GM19372 (cell line): ENCODE data around the gene HS6ST1.
"Not testable (repeated sequence)": the region's sequence is repeated elsewhere in the genome, so short reads cannot be mapped to it uniquely, and the experiment has no call there.

Experiments
- ATAC-seq: cut with Tn5 transposase; IDR thresholded peaks from one replicate; pipeline ENCODE4 v1.9.1; 2021; ENCODE audit warnings: mild to moderate bottlenecking, low read depth, moderate library complexity; ENCODE audit not compliant: unreplicated experiment

The HS6ST1 gene

GRCh38 chr2:128270672-128271596 lies 47.7 kb downstream of the HS6ST1 start:
- ATAC-seq = no peak

GRCh38 chr2:128269990-128270671 lies 48.5 kb downstream of the HS6ST1 start:
- no peak for ATAC-seq

DNA sequence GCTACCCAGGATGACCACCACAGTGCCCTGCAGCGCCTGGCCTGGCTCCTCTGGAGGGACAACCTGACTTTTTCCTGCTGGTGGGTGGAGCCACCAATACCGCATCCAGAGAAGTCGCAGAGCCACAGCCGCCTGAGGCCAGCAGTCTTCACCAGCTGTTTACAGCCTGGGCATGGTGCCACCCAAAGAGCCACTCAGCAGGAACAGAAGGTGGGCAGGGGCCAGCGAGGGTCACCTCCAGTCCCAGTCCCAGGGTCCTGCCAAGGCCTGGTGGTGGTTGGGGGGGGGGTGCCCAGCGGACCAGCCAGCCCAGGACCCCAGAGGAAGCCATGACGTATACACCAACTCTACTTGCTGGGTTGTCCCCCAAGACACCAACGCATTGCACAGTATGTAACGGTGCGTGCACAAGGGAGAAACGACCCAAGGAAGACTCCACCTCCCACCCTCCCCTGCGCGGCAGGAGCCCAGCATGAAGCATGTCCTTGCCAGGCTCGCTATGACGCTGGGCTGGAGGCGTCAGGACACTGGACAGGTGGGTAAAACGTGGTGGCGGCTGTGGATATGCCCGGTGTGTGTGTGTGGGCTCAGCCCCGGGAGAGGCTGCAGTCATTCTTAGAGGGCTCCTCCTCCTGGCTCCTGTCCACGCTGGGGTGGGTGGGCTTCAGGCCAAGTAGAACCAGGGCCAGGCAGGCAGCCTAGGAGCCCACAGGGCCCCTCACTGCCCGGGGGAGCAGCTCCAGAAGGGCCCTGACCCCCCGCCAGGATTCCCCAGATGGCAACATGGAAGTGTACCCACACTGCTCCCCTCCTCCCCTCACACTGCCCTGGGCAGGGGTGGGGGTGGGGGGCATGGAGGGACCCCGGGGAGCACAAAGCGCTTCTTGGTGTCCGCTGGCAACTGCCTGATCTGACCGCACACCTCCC lies 49.3 kb downstream of the HS6ST1 start:
- no peak for ATAC-seq

- not testable (repeated sequence) for ATAC-seq
These were observed 50.1 kb downstream of the HS6ST1 start for GRCh38 chr2:128268611-128269010.

DNA sequence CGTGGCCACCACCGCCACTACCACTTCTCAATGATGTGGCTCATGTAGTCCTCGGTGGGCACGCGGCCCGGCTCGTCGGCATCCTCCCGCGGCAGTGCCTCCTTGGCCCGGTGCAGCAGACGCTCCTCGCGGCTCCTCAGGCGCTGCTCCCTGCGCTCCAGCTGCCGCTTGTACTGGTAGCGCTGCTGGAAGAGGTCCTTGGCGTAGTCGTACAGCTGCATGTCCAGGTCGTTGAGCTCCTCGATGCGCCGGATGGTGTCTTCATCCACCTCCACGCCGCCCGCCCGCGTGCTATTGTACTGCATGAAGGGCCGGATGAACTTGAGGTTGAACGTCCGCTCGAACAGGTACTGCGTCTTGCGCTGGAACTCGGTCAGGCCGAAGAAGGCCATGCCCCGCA lies 50.5 kb downstream of the HS6ST1 start:
- not testable (repeated sequence) for ATAC-seq

DNA sequence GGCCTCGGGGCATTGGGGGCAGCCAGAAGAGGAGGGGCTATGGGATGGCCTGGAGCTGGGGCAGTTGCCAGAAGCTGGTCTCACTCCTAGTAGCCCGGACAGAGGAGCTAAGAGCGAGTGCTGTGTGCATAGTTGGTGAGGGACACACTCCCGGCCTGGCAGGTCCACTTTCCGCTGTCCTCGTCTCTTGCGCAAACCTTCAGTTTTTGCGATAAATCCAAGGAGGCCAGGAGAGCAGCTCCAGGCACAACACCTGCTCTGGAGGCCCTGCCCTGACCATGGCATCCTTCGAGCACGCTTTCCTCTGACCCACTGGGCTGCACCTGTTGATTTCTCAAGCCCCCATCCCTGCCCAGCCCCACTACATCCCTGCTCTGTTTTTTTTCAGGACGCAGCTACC lies 51.0 kb downstream of the HS6ST1 start:
- not testable (repeated sequence) for ATAC-seq

DNA sequence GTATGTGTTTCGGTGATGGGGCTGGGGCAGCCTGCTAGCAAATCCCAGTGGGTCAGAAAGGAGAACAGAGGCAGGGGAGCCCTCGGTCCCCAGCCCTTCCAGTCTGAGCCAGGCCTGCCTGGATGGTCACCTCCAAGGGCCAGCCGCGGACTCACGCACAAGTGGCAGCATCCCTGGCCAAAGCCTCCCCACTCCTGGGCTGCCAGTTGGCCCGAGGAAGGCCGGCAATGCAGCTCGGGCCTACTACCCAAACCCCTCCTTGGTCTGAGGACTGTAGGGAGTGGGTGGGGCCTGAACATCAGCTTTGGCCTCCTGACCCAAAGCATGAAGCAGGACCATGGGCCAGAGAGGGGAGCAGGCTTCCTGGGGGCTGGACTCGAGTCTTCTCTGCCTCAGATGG lies 51.5 kb downstream of the HS6ST1 start:
- ATAC-seq = not testable (repeated sequence)

DNA sequence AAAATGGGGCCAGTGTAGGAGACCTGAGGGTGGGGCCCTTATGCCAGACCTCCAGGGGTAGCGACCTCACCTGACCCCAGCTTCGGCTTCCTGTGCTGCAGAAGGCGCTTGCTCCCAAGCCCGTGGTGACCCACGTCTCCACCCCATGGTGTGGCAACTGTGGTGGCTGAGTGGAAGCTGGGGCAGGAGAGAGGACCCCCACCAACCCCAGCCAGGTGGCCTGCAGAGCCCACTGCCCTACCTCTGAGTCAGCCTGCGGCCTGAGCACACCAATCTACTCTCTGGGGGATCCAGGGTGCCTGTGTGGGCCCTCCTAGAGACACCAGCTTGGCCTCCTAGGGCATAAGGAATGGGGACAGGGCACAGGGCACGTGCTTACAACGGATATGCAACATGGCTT lies 52.2 kb downstream of the HS6ST1 start:
- ATAC-seq = not testable (repeated sequence)

DNA sequence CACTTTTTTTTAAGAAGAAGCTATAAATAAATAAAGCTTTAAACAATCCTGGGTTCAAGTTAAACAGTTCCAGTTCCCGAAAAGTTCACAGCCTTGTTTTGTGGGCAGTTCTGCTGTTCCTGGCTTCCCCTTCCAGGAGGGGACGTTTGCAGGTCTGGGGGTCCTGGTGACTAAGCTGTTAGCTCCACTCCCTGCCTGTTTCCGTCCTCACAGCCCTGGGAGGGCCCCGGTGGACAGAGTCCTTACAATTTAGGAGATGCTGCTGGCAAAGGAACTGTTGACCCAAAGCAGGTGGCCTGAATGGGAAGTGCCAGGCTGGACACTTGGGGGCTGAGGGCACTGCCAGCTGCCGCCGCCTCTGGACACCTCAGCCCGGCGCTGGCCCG lies 53.1 kb downstream of the HS6ST1 start:
- not testable (repeated sequence) for ATAC-seq

DNA sequence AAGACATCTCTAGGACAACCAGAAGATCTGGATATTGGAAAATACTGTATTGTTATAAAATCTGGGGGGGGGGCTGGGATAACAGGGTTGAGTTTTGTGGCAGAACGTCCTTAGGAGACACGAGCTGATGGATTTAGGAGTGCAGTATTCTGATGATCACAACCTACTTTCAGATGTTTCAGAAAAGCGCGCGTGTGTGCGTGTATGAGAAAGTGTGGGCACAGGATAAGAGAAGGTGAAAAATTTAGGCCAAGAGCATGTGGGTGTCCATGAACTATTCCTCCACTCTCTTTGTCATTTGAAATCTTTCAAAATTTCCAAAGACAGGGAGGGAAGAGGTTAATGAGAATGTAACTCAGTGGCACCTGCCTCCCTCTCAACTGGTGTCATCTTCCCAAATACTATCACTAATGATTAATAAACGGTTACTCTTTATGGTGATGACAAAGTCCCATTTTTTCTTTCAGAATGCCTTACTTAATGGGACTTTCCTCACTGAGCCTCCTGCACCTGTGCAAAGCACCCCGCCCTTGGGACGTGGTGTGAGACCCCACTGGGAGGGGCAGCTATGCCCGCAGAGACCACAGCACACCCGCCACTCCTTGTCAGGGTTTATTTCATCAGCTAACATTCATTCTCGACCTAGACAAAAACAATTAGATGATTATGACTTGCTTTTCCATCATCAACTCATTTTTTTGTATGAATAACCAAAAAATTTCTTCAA lies 53.6 kb downstream of the HS6ST1 start:
- no peak for ATAC-seq

DNA sequence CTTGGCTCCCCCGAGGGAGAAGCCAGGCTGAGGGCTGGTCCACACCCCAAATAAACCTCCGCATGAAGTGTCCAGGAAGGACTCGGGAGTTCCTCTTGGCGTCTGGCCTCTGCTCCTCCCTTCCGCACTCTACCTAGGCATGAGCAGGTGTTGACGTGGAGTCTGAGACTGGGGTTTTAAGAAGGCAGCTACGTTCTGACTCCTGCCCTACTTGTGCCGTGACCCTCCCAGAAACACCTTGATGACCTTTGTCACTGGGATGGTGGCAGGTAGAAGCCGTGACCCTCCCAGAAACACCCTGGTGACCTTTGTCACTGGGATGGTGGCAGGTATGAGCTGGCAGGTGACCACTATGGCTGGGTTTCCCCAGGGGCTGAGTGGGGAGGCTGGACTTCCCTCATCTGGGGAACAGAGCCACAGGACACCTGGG lies 54.8 kb downstream of the HS6ST1 start:
- no peak for ATAC-seq

GRCh38 chr2:128262315-128263253 lies 56.1 kb downstream of the HS6ST1 start:
- no peak for ATAC-seq

DNA sequence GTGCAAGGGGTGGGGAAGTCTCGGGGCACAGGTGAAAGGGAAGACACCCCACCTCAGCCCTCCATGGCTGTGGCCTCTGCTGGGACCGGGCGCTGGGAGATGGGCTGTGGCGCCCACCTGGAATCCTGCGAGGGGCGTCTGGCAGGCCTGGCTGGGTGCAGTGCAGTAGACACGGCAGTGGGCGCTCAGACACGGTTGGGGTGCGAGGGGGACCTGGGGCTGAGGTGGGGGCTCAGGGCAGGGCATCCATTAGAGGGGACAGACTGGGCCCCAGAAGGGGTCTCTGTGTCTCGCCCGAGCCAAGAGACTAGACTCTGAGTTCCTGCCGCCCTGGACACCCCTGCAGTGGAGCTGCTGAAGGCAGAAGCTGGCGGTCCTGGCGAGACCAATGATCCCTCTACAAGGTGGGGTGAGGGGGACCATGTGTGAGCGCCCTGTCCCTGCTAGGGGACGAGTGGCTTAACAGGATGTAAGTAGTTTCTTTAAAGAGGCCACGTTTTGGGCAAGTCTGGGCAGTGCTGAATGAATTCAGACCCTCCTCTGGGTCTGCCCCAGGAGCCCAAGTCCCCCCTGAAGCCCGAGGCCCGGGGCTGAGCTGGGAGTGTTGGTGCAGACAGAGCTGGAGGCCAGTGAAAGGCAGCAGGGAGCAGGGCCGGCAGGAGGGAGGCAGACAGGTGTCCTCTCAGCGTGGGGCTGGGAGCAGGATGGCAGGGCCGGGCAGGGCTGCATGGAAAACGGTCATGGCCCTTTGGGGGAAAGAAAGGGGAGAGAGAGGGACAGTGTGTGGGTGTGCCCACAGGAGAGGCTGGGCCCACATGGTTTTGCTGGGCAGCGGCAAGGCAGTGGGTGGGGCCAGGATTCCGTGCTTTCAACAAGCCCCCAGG lies 57.2 kb downstream of the HS6ST1 start:
- ATAC-seq = no peak

- ATAC-seq = no peak
These were observed 58.2 kb downstream of the HS6ST1 start for GRCh38 chr2:128260239-128261138.

GRCh38 chr2:128259585-128259984 lies 59.1 kb downstream of the HS6ST1 start:
- ATAC-seq = no peak

DNA sequence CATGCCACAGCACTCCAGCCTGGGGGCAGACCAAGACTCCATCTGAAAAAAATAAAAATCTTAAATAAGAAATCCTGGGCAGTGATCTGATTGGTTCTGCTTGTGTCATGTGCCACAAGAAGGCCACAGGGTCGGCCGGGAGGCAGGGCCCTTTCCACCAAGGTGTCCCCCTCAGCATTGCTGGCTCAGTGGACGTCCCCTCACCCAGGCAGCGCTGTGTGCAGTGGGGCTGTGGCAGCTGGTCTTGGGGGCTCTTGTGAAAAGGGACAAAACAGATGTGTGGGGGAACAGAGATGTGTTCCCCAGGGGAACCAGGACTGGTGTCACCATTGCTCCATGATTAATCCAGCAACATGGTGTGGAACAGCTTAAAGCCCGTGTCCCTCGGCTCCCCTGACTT lies 60.5 kb downstream of the HS6ST1 start:
- no peak for ATAC-seq

DNA sequence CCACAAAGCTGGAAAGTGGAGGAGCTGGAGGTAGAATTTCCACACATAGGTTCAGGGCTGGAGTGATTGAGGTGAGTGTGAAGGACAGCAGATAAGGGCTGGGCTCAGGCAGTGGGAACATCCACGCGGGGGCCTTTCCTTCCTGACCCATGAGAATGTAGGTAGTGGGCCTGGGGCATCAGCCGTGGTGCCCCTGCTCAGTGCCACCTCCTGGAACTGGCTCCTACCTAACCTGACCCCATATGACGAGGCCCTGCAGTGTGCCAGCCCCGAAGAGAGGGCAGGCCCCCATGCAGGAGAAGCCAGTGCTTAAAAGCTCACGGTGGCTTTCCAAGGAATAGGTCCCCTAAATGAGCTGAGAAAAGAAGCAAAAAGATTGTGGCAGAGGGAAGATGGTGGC lies 66.2 kb downstream of the HS6ST1 start:
- ATAC-seq = no peak
